Stomach (tissue), 19 donors: ENCODE results near the gene RXFP3. TPM values are rescaled to one million over a fixed set of nuclear protein-coding genes. Genes with fewer than 3 reads are reported as not detected.

Source experiments
- DNase-seq, 2 donors: peaks; one replicate each; pipeline versions ENCODE4 v3.0.0 to v3.0.0-alpha.2; 2013 to 2019
- H3K27ac ChIP-seq, 5 donors: fragments of 200-600 bp in 4 of 5; sonication (generic) in 4 of 5; one replicate each; pipeline ENCODE4 v1.5.1; 2013 to 2019; ENCODE audit warnings: mild to moderate bottlenecking in 1 of 5, moderate library complexity in 1 of 5
- H3K27me3 ChIP-seq, 3 donors: fragments of 200-600 bp; sonication (generic); one replicate each; pipeline ENCODE4 v1.5.1; 2017 to 2019; ENCODE audit warnings: mixed run types in 1 of 3
- H3K36me3 ChIP-seq, 4 donors: fragments of 200-600 bp; sonication (generic); 1 replicate in 3 of 4; 2 replicates in 1 of 4; pipeline ENCODE4 v1.5.1; 2016 to 2019
- H3K4me1 ChIP-seq, 4 donors: fragments of 200-600 bp; sonication (generic); one replicate each; pipeline ENCODE4 v1.5.1; 2016 to 2019
- H3K4me3 ChIP-seq, 4 donors: fragments of 200-600 bp; sonication (generic) in 3 of 4; one replicate each; pipeline ENCODE4 v1.5.1; 2016 to 2019; ENCODE audit warnings: mild to moderate bottlenecking in 1 of 4
- H3K9me3 ChIP-seq, 4 donors: fragments of 200-600 bp; sonication (generic); one replicate each; pipeline ENCODE4 v1.5.1; 2016 to 2019
- CTCF ChIP-seq, 7 experiments: fragments of 450-650 bp in 4 of 7; fragments of 200-600 bp in 3 of 7; sonication (generic) in 3 of 7; IDR thresholded peaks; one replicate each; pipeline ENCODE4 v1.5.1; 2016 to 2019; ENCODE audit warnings: antibody characterized with exemption in 7 of 7, control low read depth in 2 of 7, mild to moderate bottlenecking in 1 of 7
- EP300 ChIP-seq: sonication (generic); formaldehyde crosslinking; IDR thresholded peaks from one replicate; pipeline ENCODE4 v1.6.1; 2017; ENCODE audit warnings: antibody characterized with exemption
- POLR2A ChIP-seq, 4 donors: fragments of 450-650 bp; IDR thresholded peaks; one replicate each; pipeline ENCODE4 v1.6.1; 2016; ENCODE audit warnings: antibody characterized with exemption in 4 of 4, control low read depth in 2 of 4, mild to moderate bottlenecking in 1 of 4, moderate library complexity in 1 of 4
- POLR2AphosphoS5 ChIP-seq, 3 donors: sonication (generic); formaldehyde crosslinking; IDR thresholded peaks; one replicate each; pipeline ENCODE4 v1.6.1; 2016; ENCODE audit warnings: antibody characterized with exemption in 3 of 3
- WGBS, 5 donors: extraction: QIAGEN DNeasy Blood & Tissue Kit in 3 of 5; methylation state at CpG; one replicate each; pipeline versions ENCODE4 v1.1.5 to v1.1.7; 2013 to 2018; 5-methylcytosine and 5-hydroxymethylcytosine counted together
- intact Hi-C: fragments of 100-400 bp; cut with DNase I; formaldehyde crosslinking; loops from one replicate; pipeline ENCODE4 v1.15.1; 2023; ENCODE audit warnings: low total_unique reads
- long read RNA-seq, 10 donors: transcript quantifications; one replicate each; lab custom pipeline, GENCODE V29; 2026
- polyA plus RNA-seq, 3 donors: library from polyadenylated mRNA; stranded (reverse); fragments of 200-250 nt; gene quantifications; one replicate each; pipeline ENCODE4 v1.2.3, GENCODE V29; 2013
- total RNA-seq, 5 donors: library from RNA; depleted of rRNA; stranded (reverse); fragments of >200 nt; gene quantifications; one replicate each; pipeline versions ENCODE4 v1.1.0 to v1.2.3, GENCODE V29; 2014 to 2016
- donor health status: healthy with polysubstance abuse.
- donor health status: Bipolar disorder and iron deficiency.
- donor health status: healthy.

The RXFP3 gene
- total RNA-seq: not detected
- not detected for polyA plus RNA-seq
- long read RNA-seq, donor 1: 0 reads
- long read RNA-seq, donor 2: 0 reads
- long read RNA-seq, donor 3: 0 reads
- long read RNA-seq, donor 4: 0 reads
- long read RNA-seq, donor 5, partial matches to known transcripts: 0 of 2 reads
- long read RNA-seq, donor 5, other reads (novel, unspliced or antisense): 0 of 2 reads
- long read RNA-seq, donor 6: 0 reads
- long read RNA-seq, donor 7: 0 reads
- long read RNA-seq, donor 8: 0 reads
- long read RNA-seq, donor 9: 0 reads
- long read RNA-seq, donor 10: 0 reads

GRCh38 chr5:33936381-33937016 lies at the start of gene RXFP3:
RXFP3 (plus strand) TSS chr5:33936386; CDS start chr5:33936741, 355 bp downstream.
- Histone ChIP-seq H3K36me3 (no peaks in the 10 kb centered on the region), H3K4me1 (peaks cover 12 to 26% (median 21%) of the 10 kb centered on the region in 4 donors), H3K4me3 (peak within 1 kb of the TSS; percentile 24 to 38 (median 28)), H3K27ac (no peak within 1 kb of the TSS), H3K27me3 (peaks cover 13 to 65% (median 39%) of the 10 kb centered on the region in 3 donors), H3K9me3 (no peaks in the 10 kb centered on the region)
- 11 to 18% (median 13%) methylated on average over 24 to 45 of the region's 45 CpGs for WGBS, 5 donors
- peak in 1 of 2 donors; percentile 37 for DNase-seq
- TF ChIP-seq POLR2A (IDR thresholded peaks at IDR 0.05): no peak
- no peak for TF ChIP-seq EP300
- no peak for TF ChIP-seq CTCF (IDR thresholded peaks at IDR 0.05)
- no peak for TF ChIP-seq POLR2AphosphoS5 (IDR thresholded peaks at IDR 0.05)
- intact Hi-C loops: no loop called here

DNA sequence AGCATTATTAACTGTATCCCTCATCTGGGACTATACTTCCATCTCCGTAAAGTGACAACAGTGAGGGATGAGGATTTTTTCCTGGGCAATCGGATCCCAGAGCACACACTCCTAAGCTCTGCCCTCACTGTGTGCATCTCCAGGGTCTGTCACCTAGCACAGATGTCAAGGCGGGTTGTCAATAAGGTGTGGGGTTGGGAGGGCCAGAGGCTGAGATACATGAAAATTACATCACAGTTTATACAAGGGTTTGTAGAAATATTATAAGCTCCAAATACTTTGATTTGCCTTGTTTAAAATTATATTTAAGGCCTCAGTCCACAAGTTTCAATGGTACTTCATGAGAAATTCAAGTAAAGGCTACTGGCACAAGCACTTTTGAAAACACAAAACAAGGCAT lies 48.9 kb upstream of the RXFP3 start:
- no peaks in the 10 kb centered on the region for H3K36me3 ChIP-seq
- no peak for DNase-seq
- peaks cover 0 to 28% (median 17%) of the 10 kb centered on the region in 3 donors for H3K27me3 ChIP-seq
- no peak overlapping the region for H3K27ac ChIP-seq
- no peak overlapping the region for H3K4me3 ChIP-seq
- intact Hi-C loops: no loop called here
- H3K9me3 ChIP-seq: no peaks in the 10 kb centered on the region
- H3K4me1 ChIP-seq: peaks cover 7 to 50% (median 22%) of the 10 kb centered on the region in 4 donors
- TF ChIP-seq POLR2A (IDR thresholded peaks at IDR 0.05): no peak
- TF ChIP-seq CTCF (IDR thresholded peaks at IDR 0.05): no peak
- no peak for TF ChIP-seq POLR2AphosphoS5 (IDR thresholded peaks at IDR 0.05)
- TF ChIP-seq EP300: no peak
- WGBS, 5 donors: 60 to 90% (median 72%) methylated on average over 3 of the region's 3 CpGs

- intact Hi-C loops: no loop called here
- Histone ChIP-seq H3K27ac (no peak overlapping the region), H3K27me3 (peaks cover 0 to 30% (median 26%) of the 10 kb centered on the region in 3 donors), H3K4me1 (peaks cover 10 to 57% (median 28%) of the 10 kb centered on the region in 4 donors), H3K36me3 (no peaks in the 10 kb centered on the region), H3K9me3 (no peaks in the 10 kb centered on the region), H3K4me3 (no peak overlapping the region)
- DNase-seq: peak in 1 of 2 donors; percentile 43
- WGBS, 5 donors: 47 to 57% (median 54%) methylated on average over 4 of the region's 4 CpGs
- TF ChIP-seq POLR2A (IDR thresholded peaks at IDR 0.05) (no peak), EP300 (no peak)
Measured at GRCh38 chr5:33888587-33888986, 47.6 kb upstream of the RXFP3 start.

DNA sequence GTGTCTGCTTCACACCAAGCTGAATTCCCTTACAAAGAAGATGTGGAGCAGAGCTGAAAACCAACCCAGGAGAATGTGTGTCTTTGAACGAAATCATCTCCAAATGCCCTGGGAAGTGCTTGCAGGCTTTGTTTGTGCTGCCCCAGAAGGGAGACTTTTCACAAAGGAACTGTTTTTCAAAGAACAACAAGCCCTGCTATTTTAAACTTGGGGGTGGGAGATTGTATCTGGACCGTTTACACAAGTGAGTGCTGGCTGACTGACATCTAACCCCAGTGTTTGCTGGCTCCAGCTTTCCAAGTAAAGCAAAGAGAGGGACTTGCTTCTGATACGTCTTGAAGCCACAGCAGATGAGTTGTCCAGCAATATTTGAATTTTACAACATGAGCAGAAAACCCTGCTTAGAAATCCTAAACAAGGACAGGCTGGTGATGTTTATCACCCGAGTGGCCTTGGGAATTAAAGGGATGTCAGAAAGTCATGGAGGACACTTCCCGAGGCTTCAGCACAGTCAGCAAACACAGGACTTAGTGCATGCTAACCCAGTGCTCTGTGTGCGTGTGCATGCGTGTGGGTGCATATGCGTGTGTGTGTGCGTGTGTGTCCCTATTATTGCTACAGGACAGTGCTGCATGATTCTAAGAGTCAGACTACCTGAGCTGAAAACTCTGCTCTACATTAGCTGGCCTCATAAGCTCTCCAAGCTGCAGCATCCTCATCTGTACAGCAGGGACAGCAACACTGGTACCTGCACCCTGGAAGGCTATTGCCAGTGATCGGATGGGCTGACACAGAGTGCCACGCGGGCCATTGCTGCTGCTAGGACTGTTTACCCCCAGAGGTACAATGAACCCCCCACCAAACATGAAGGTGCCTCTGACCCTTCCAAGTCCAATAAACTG lies 45.8 kb upstream of the RXFP3 start:
- peak in 1 of 2 donors; percentile 36 for DNase-seq
- intact Hi-C loops: no loop called here
- no peaks in the 10 kb centered on the region for H3K9me3 ChIP-seq
- WGBS, 5 donors: 20 to 35% (median 25%) methylated on average over 8 to 12 of the region's 12 CpGs
- no peaks in the 10 kb centered on the region for H3K36me3 ChIP-seq
- H3K4me3 ChIP-seq: peak overlapping the region in 2 of 4 donors; percentile 44 to 48
- peak overlapping the region in 2 of 5 donors; percentile 14 to 17 for H3K27ac ChIP-seq
- TF ChIP-seq CTCF (IDR thresholded peaks at IDR 0.05) (no peak), POLR2AphosphoS5 (IDR thresholded peaks at IDR 0.05) (no peak), EP300 (no peak), POLR2A (IDR thresholded peaks at IDR 0.05) (no peak)
- peaks cover 10 to 57% (median 28%) of the 10 kb centered on the region in 4 donors for H3K4me1 ChIP-seq
- peaks cover 0 to 30% (median 26%) of the 10 kb centered on the region in 3 donors for H3K27me3 ChIP-seq
